Measurements from ENCODE around the gene PTPRG. TPM values are rescaled to one million over a fixed set of nuclear protein-coding genes. Genes with fewer than 3 reads are reported as not detected.
A peak's percentile ranks its signal among the peaks of the same experiment; 100 is the strongest.

Gene PTPRG
- total and polyA plus RNA-seq, 2 experiments from 2014 or later = 15.2 to 45.7 TPM

DNA sequence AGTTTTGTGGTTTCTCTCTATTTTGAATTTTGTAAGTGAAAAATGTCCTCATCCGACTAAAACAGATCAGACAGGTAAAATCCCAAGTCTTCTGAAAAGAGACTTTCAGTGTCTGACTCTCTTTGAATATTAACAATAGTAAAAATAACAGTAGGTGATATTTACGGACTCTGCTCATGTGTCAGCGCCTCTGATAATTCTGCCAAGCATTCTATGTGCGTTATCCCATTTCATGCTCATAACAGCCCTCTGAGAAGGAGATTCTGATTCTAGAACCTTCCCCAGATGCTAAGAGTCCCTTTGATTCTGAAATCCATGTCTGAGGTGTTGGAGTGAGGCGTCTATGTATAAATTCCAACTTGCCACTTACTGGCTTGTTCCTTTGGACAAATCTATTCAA is 529.1 kb downstream of the PTPRG start:
- DNase-seq (ENCODE audit: low read depth in 1 of 2, low spot score in 1 of 2) = no peak
- Histone ChIP-seq H3K36me3 (no peaks in the 10 kb centered on the region), H3K4me3 (no peak overlapping the region), H3K9me3 (ENCODE audit: low read depth) (no peaks in the 10 kb centered on the region), H3K27ac (peak overlapping the region; percentile 51), H3K27me3 (no peaks in the 10 kb centered on the region), H3K4me1 (ENCODE audit: low read depth) (peaks cover 19% of the 10 kb centered on the region)
- TF ChIP-seq, protein P1, sequence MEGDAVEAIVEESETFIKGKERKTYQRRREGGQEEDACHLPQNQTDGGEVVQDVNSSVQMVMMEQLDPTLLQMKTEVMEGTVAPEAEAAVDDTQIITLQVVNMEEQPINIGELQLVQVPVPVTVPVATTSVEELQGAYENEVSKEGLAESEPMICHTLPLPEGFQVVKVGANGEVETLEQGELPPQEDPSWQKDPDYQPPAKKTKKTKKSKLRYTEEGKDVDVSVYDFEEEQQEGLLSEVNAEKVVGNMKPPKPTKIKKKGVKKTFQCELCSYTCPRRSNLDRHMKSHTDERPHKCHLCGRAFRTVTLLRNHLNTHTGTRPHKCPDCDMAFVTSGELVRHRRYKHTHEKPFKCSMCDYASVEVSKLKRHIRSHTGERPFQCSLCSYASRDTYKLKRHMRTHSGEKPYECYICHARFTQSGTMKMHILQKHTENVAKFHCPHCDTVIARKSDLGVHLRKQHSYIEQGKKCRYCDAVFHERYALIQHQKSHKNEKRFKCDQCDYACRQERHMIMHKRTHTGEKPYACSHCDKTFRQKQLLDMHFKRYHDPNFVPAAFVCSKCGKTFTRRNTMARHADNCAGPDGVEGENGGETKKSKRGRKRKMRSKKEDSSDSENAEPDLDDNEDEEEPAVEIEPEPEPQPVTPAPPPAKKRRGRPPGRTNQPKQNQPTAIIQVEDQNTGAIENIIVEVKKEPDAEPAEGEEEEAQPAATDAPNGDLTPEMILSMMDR (IDR thresholded peaks at IDR 0.05; ENCODE audit: low read depth, low read length) = no peak

DNA sequence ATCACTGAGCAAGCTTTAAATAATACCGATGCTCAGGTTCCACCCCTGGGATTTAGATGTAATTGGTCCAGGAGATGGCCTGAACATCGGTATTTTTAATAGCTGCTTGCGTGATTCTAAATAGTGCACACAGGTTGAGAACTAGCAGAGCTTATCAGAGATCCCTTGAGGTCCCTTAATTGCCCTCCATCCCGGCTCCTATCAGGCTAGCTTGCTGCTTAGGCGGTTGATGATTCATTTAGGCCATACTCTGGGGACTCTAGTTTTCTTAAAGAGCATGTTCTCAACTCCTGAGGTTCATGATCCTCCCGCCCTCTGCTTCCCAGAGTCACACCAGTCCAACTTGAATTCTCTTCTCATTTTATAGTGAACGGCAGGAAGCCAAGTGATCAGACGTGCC is 531.7 kb downstream of the PTPRG start:
- TF ChIP-seq, protein P1 (IDR thresholded peaks at IDR 0.05; ENCODE audit: low read depth, low read length) = no peak
- DNase-seq (ENCODE audit: low read depth in 1 of 2, low spot score in 1 of 2) = no peak
- peaks cover 13% of the 10 kb centered on the region for H3K4me1 ChIP-seq (ENCODE audit: low read depth)
- H3K4me3 ChIP-seq = no peak overlapping the region
- H3K36me3 ChIP-seq = no peaks in the 10 kb centered on the region
- H3K27me3 ChIP-seq = no peaks in the 10 kb centered on the region
- no peak overlapping the region for H3K27ac ChIP-seq
- no peaks in the 10 kb centered on the region for H3K9me3 ChIP-seq (ENCODE audit: low read depth)

DNA sequence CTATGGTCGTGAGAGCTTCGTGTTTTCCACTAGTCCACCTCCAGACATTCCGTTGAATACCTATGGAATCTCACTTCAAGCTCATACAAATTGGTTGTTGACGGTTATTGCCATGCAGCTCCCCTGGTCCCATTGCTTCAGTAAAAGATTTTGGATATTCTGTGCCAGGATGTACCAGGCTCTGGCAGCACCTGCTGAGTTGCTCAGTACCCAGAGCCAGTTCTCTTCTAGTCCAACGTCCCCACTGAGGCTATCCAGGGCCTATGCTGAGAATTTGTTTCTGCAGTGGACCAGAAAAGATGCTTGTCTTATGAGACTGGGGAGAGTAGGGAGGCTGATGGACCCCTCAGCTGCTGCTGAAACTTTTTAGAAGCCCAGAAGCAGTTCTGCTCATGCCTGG is 533.1 kb downstream of the PTPRG start:
- DNase-seq (ENCODE audit: low read depth in 1 of 2, low spot score in 1 of 2) = no peak
- H3K9me3 ChIP-seq (ENCODE audit: low read depth) = no peaks in the 10 kb centered on the region
- peaks cover 13% of the 10 kb centered on the region for H3K4me1 ChIP-seq (ENCODE audit: low read depth)
- no peak overlapping the region for H3K27ac ChIP-seq
- H3K4me3 ChIP-seq = no peak overlapping the region
- H3K36me3 ChIP-seq = no peaks in the 10 kb centered on the region
- TF ChIP-seq, protein P1 (IDR thresholded peaks at IDR 0.05; ENCODE audit: low read depth, low read length) = no peak
- no peaks in the 10 kb centered on the region for H3K27me3 ChIP-seq

DNA sequence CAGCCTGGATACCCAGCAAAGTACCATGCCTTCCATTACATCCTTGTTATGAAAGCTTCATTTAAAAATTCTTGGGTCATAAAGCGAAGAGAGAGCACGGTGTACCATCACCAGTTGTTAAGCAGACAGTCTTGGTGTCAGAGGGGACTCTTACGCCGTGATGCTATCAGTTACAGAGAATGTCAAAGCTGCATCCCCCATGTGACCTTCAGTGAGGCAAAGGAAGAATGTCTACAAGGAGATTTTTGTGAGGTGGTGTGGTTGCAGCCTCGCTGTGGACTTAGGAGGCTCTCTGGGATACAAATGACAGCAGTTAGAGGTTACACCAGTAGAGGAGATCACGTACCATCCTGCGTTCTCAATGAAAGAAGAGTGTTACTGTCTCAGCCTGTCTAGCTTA is 533.7 kb downstream of the PTPRG start:
- TF ChIP-seq, protein P1 (IDR thresholded peaks at IDR 0.05; ENCODE audit: low read depth, low read length) = no peak
- Histone ChIP-seq H3K4me3 (no peak overlapping the region), H3K36me3 (no peaks in the 10 kb centered on the region), H3K9me3 (ENCODE audit: low read depth) (no peaks in the 10 kb centered on the region), H3K27me3 (no peaks in the 10 kb centered on the region), H3K27ac (no peak overlapping the region), H3K4me1 (ENCODE audit: low read depth) (peaks cover 10% of the 10 kb centered on the region)
- DNase-seq (ENCODE audit: low read depth in 1 of 2, low spot score in 1 of 2) = no peak

DNA sequence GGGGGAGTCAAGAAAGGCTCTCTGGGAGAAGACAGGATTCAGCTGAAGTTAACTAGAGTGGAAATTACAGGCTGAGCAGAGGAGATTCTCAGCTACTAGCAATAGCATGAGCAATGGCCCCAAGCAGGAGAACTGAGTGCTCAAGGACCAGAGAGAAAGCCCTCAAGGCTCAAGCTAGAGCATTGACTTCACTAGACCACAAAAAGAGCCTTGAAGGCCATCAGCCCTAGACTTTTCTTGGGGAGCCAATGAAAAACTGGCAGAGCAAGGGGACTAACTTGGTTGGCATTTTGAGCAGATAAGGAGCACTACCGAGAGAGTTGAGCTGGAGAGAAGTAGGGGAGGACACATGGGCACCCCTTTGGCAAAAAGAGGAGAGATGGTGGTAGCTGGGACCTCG is 534.4 kb downstream of the PTPRG start:
- H3K36me3 ChIP-seq = no peaks in the 10 kb centered on the region
- no peaks in the 10 kb centered on the region for H3K9me3 ChIP-seq (ENCODE audit: low read depth)
- H3K27ac ChIP-seq = no peak overlapping the region
- H3K27me3 ChIP-seq = no peaks in the 10 kb centered on the region
- no peak for DNase-seq (ENCODE audit: low read depth in 1 of 2, low spot score in 1 of 2)
- peaks cover 3% of the 10 kb centered on the region for H3K4me1 ChIP-seq (ENCODE audit: low read depth)
- TF ChIP-seq, protein P1 (IDR thresholded peaks at IDR 0.05; ENCODE audit: low read depth, low read length) = no peak
- H3K4me3 ChIP-seq = no peak overlapping the region

DNA sequence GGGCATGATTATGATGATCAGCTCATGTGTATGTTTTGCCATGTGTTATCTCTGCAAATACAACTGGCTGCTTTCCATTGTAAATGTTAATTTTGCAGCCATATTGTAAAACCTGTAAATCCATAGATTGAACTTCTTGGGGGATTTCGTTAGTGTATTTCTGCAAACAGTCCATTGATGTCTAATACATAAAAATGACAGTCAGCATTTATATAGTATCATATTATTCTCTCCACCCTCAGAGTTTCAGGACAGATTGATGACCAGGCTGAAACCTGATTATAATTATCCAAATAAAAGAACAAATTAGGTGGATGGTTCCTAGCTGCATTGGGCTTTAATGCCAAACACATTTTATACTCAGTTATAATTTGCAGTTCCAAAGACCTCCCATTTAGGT is 535.1 kb downstream of the PTPRG start:
- no peaks in the 10 kb centered on the region for H3K27me3 ChIP-seq
- no peak for DNase-seq (ENCODE audit: low read depth in 1 of 2, low spot score in 1 of 2)
- TF ChIP-seq, protein P1 (IDR thresholded peaks at IDR 0.05; ENCODE audit: low read depth, low read length) = no peak
- H3K36me3 ChIP-seq = no peaks in the 10 kb centered on the region
- no peaks in the 10 kb centered on the region for H3K9me3 ChIP-seq (ENCODE audit: low read depth)
- no peak overlapping the region for H3K4me3 ChIP-seq
- H3K27ac ChIP-seq = no peak overlapping the region
- no peaks in the 10 kb centered on the region for H3K4me1 ChIP-seq (ENCODE audit: low read depth)
